Aorta (tissue), 5 donors: ENCODE results near the gene FNBP1L. TPM values are rescaled to one million over a fixed set of nuclear protein-coding genes. Genes with fewer than 3 reads are reported as not detected.

Experiments
- ATAC-seq: fragments of 200-7000 bp; cut with Tn5 transposase; one replicate; pipeline ENCODE4 v1.9.1; 2022; ENCODE audit warnings: moderate library complexity; ENCODE audit not compliant: low FRiP score
- DNase-seq, 2 donors: peaks; one replicate each; pipeline ENCODE4 v3.0.0-alpha.2; 2020
- H3K27ac ChIP-seq, 2 donors: one replicate each; pipeline ENCODE4 v1.5.1; 2013; ENCODE audit warnings: low read length in 2 of 2, mild to moderate bottlenecking in 2 of 2, moderate library complexity in 2 of 2, control low read depth in 1 of 2, inconsistent platforms in 1 of 2, low read depth in 1 of 2
- H3K27me3 ChIP-seq, 2 donors: one replicate each; pipeline ENCODE4 v1.6.1; 2013; ENCODE audit warnings: control low read depth in 1 of 2, low read length in 1 of 2, mild to moderate bottlenecking in 1 of 2, moderate library complexity in 1 of 2; ENCODE audit not compliant: insufficient read depth in 2 of 2, control insufficient read depth in 1 of 2
- H3K36me3 ChIP-seq, 2 donors: one replicate each; pipeline ENCODE4 v1.6.1; 2013; ENCODE audit warnings: control low read depth in 1 of 2, low read length in 1 of 2, mild to moderate bottlenecking in 1 of 2; ENCODE audit not compliant: insufficient read depth in 2 of 2, control insufficient read depth in 1 of 2
- H3K4me1 ChIP-seq, 2 donors: one replicate each; pipeline ENCODE4 v1.6.1; 2013; ENCODE audit warnings: low read length in 2 of 2, control low read depth in 1 of 2, mild to moderate bottlenecking in 1 of 2, moderate library complexity in 1 of 2; ENCODE audit not compliant: insufficient read depth in 2 of 2, control insufficient read depth in 1 of 2
- H3K4me3 ChIP-seq, 2 donors: one replicate each; pipeline ENCODE4 v1.5.1; 2013; ENCODE audit warnings: low read length in 2 of 2, control low read depth in 1 of 2, mild to moderate bottlenecking in 1 of 2
- H3K9me3 ChIP-seq: one replicate; pipeline ENCODE4 v1.6.1; 2013; ENCODE audit warnings: mild to moderate bottlenecking, low read length; ENCODE audit not compliant: control insufficient read depth
- WGBS, 2 donors: extraction: QIAGEN DNeasy Blood & Tissue Kit; methylation state at CpG; one replicate each; pipeline ENCODE4 v1.1.7; 2013; 5-methylcytosine and 5-hydroxymethylcytosine counted together
- intact Hi-C, 2 donors: fragments of 100-400 bp; cut with DNase I; formaldehyde crosslinking; loops; one replicate each; pipeline versions ENCODE4 v1.14.2 to v1.15.0; 2022
- polyA plus RNA-seq, 2 donors: library from polyadenylated mRNA; stranded (reverse); fragments of 200-250 nt; gene quantifications; one replicate each; pipeline ENCODE4 v1.2.3, GENCODE V29; 2013
- total RNA-seq, 2 donors: library from RNA; stranded (reverse); fragmentation: NEBNext Ultra II Directional; extraction: Animal tissue kit (Norgen Biotek cat#: 25700); gene quantifications; one replicate each; pipeline ENCODE4 v1.2.1, GENCODE V29; 2021
- donor health status: healthy with polysubstance abuse.
- donor health status: Bipolar disorder and iron deficiency.
- donor health status: DM: no; HTN: no; CAD: no.
- donor health status: DM: no; HTN: no; CAD: no.
- donor health status: DM: yes; HTN: yes; CAD: no.

The FNBP1L gene
- total and polyA plus RNA-seq, 4 donors = 2.5 to 28.6 (median 11.1) TPM

GRCh38 chr1:93577536-93578432, 129.9 kb downstream of the FNBP1L start:
- intact Hi-C loops = no loop called here
- Histone ChIP-seq H3K9me3 (no peaks in the 10 kb centered on the region), H3K4me3 (no peak overlapping the region), H3K4me1 (no peaks in the 10 kb centered on the region), H3K27ac (no peak overlapping the region), H3K36me3 (peaks cover 3 to 9% of the 10 kb centered on the region in 2 donors), H3K27me3 (no peaks in the 10 kb centered on the region)
- ATAC-seq (no peak), DNase-seq (no peak)
- WGBS, 2 donors = 59 to 75% methylated on average over 18 of the region's 18 CpGs

- Histone ChIP-seq H3K36me3 (peaks cover 3 to 8% of the 10 kb centered on the region in 2 donors), H3K27me3 (no peaks in the 10 kb centered on the region), H3K4me3 (no peak overlapping the region), H3K4me1 (no peaks in the 10 kb centered on the region), H3K27ac (no peak overlapping the region), H3K9me3 (no peaks in the 10 kb centered on the region)
- DNase-seq (no peak), ATAC-seq (no peak)
- intact Hi-C loops = no loop called here
- 92 to 95% methylated on average over 6 of the region's 6 CpGs for WGBS, 2 donors
Measured at GRCh38 chr1:93578433-93578830, 130.5 kb downstream of the FNBP1L start.

- 87 to 88% methylated on average over 11 of the region's 11 CpGs for WGBS, 2 donors
- Histone ChIP-seq H3K36me3 (peaks cover 3 to 8% of the 10 kb centered on the region in 2 donors), H3K27ac (peak overlapping the region in 1 of 2 donors; percentile 9), H3K9me3 (no peaks in the 10 kb centered on the region), H3K4me1 (no peaks in the 10 kb centered on the region), H3K4me3 (no peak overlapping the region), H3K27me3 (no peaks in the 10 kb centered on the region)
- no peak for DNase-seq
- intact Hi-C loops = no loop called here
- ATAC-seq = no peak
Measured at GRCh38 chr1:93578911-93579825, 131.2 kb downstream of the FNBP1L start.

- peak overlapping the region in 1 of 2 donors; percentile 9 for H3K27ac ChIP-seq
- H3K36me3 ChIP-seq = peaks cover 3 to 4% of the 10 kb centered on the region in 2 donors
- DNase-seq = peak in 1 of 2 donors; percentile 71
- peak; percentile 45 for ATAC-seq
- no peaks in the 10 kb centered on the region for H3K4me1 ChIP-seq
- H3K4me3 ChIP-seq = no peak overlapping the region
- H3K27me3 ChIP-seq = no peaks in the 10 kb centered on the region
- H3K9me3 ChIP-seq = no peaks in the 10 kb centered on the region
- WGBS, 2 donors = 64 to 75% methylated on average over 5 of the region's 5 CpGs
- intact Hi-C loops = no loop called here
Measured at GRCh38 chr1:93579891-93580290, 132.0 kb downstream of the FNBP1L start.

GRCh38 chr1:93581917-93582850, 134.3 kb downstream of the FNBP1L start:
- DNase-seq (no peak), ATAC-seq (no peak)
- WGBS, 2 donors = 87 to 90% methylated on average over 23 of the region's 23 CpGs
- H3K4me3 ChIP-seq = no peak overlapping the region
- H3K36me3 ChIP-seq = no peaks in the 10 kb centered on the region
- H3K4me1 ChIP-seq = no peaks in the 10 kb centered on the region
- H3K9me3 ChIP-seq = no peaks in the 10 kb centered on the region
- no peaks in the 10 kb centered on the region for H3K27me3 ChIP-seq
- intact Hi-C loops = no loop called here
- no peak overlapping the region for H3K27ac ChIP-seq

GRCh38 chr1:93584261-93585003, 136.5 kb downstream of the FNBP1L start:
- Histone ChIP-seq H3K27me3 (no peaks in the 10 kb centered on the region), H3K4me1 (no peaks in the 10 kb centered on the region), H3K36me3 (no peaks in the 10 kb centered on the region), H3K4me3 (no peak overlapping the region), H3K27ac (peak overlapping the region; percentile 7 to 52), H3K9me3 (no peaks in the 10 kb centered on the region)
- WGBS, 2 donors = 23 to 29% methylated on average over 9 of the region's 9 CpGs
- intact Hi-C loops = no loop called here
- no peak for DNase-seq
- ATAC-seq = peak; percentile 47

- Histone ChIP-seq H3K4me1 (no peaks in the 10 kb centered on the region), H3K9me3 (no peaks in the 10 kb centered on the region), H3K27ac (peak overlapping the region; percentile 52 to 58), H3K4me3 (no peak overlapping the region), H3K36me3 (peaks cover 0 to 1% of the 10 kb centered on the region in 2 donors), H3K27me3 (no peaks in the 10 kb centered on the region)
- intact Hi-C loops = no loop called here
- WGBS, 2 donors = 11 to 14% methylated on average over 13 of the region's 13 CpGs
- ATAC-seq = peak; percentile 65
- DNase-seq = peak; percentile 75 to 84
Measured at GRCh38 chr1:93585059-93585966, 137.4 kb downstream of the FNBP1L start.
